GM10266 (cell line): Measurements from ENCODE around the gene GK2.

Source experiments
- DNase-seq: peaks from one replicate; pipeline ENCODE4 v3.0.0; 2012; ENCODE audit errors: extremely low spot score
- CTCF ChIP-seq: IDR thresholded peaks from 2 replicates; pipeline ENCODE4 v1.5.1; 2012; ENCODE audit warnings: mild to moderate bottlenecking, low read depth; ENCODE audit not compliant: control insufficient read depth, insufficient read depth; ENCODE audit errors: missing control alignments

The GK2 gene

GRCh38 chr4:79413032-79413885 lies 5.2 kb upstream of the GK2 start:
- no peak for TF ChIP-seq CTCF
- no peak for DNase-seq

- no peak for TF ChIP-seq CTCF
- no peak for DNase-seq
Observed at GRCh38 chr4:79404666-79405065, 3.4 kb downstream of the GK2 start.

- DNase-seq = no peak
- TF ChIP-seq CTCF = no peak
Observed at GRCh38 chr4:79403356-79403755, 4.7 kb downstream of the GK2 start.

GRCh38 chr4:79402332-79402851 lies 5.6 kb downstream of the GK2 start:
- DNase-seq = no peak
- no peak for TF ChIP-seq CTCF

GRCh38 chr4:79399076-79399475 lies 9.0 kb downstream of the GK2 start:
- no peak for DNase-seq
- TF ChIP-seq CTCF = no peak

- DNase-seq = no peak
Observed at GRCh38 chr4:79397951-79398350, 10.1 kb downstream of the GK2 start.

More at GRCh38 chr4:79397951-79398350, 10.1 kb downstream of the GK2 start:
- no peak for TF ChIP-seq CTCF
